SU-DHL-6 (cell line): ENCODE measurements around the gene ZBBX.

Experiments
- H2AFZ ChIP-seq: fragments of 200-600 bp; sonication (generic); 2 replicates; pipeline ENCODE4 v1.6.1; 2014; ENCODE audit warnings: low read depth, mild to moderate bottlenecking, moderate library complexity, mixed read lengths, antibody characterized with exemption, low read length; ENCODE audit not compliant: severe bottlenecking
- H3F3A ChIP-seq: fragments of 200-600 bp; shearing (Covaris generic); 2 replicates; pipeline ENCODE4 v1.6.0; 2016; ENCODE audit warnings: antibody characterized with exemption, mild to moderate bottlenecking; ENCODE audit not compliant: insufficient read depth
- H3K27ac ChIP-seq: fragments of 200-600 bp; sonication (generic); 2 replicates; pipeline ENCODE4 v1.5.1; 2016; ENCODE audit warnings: low read depth, mild to moderate bottlenecking, low read length, moderate library complexity, mixed read lengths
- H3K27me3 ChIP-seq: fragments of 200-600 bp; sonication (generic), shearing (Covaris generic); 2 replicates; pipeline ENCODE4 v1.6.0; 2014; ENCODE audit warnings: mild to moderate bottlenecking, low read length
- H3K36me3 ChIP-seq: fragments of 200-600 bp; sonication (generic); 2 replicates; pipeline ENCODE4 v1.6.1; 2014; ENCODE audit warnings: mild to moderate bottlenecking, low read length, mixed read lengths
- H3K4me2 ChIP-seq: fragments of 300-600, 200-600 bp; shearing (Covaris generic), sonication (generic); 2 replicates; pipeline ENCODE4 v1.6.0; 2014; ENCODE audit warnings: low read length, low read depth, mild to moderate bottlenecking; ENCODE audit not compliant: poor library complexity, severe bottlenecking
- H3K4me3 ChIP-seq: fragments of 200-600 bp; sonication (generic); 2 replicates; pipeline ENCODE4 v1.5.1; 2014; ENCODE audit warnings: antibody characterized with exemption, low read length, mild to moderate bottlenecking, mixed read lengths; ENCODE audit not compliant: insufficient read depth, poor library complexity, severe bottlenecking
- H3K79me2 ChIP-seq: fragments of 200-600 bp; sonication (generic); 2 replicates; pipeline ENCODE4 v1.6.1; 2014; ENCODE audit warnings: mild to moderate bottlenecking, low read length, moderate library complexity; ENCODE audit not compliant: insufficient read depth
- H3K9ac ChIP-seq: fragments of 200-600 bp; sonication (generic); 2 replicates; pipeline ENCODE4 v1.7.0; 2014; ENCODE audit warnings: mild to moderate bottlenecking, low read length
- H3K9me2 ChIP-seq: fragments of 200-600 bp; sonication (generic); replicated peaks from 2 replicates; pipeline ENCODE4 v1.6.1; 2014; ENCODE audit warnings: low read length; ENCODE audit not compliant: insufficient read depth
- H3K9me3 ChIP-seq: fragments of 200-600 bp; sonication (generic); 2 replicates; pipeline ENCODE4 v1.6.1; 2014; ENCODE audit warnings: low read length, mixed read lengths; ENCODE audit not compliant: insufficient read depth
- H4K20me1 ChIP-seq: fragments of 200-600 bp; sonication (generic); 2 replicates; pipeline ENCODE4 v1.6.1; 2014; ENCODE audit warnings: low read depth, mild to moderate bottlenecking, antibody characterized with exemption, low read length, moderate library complexity, mixed read lengths
- CTCF ChIP-seq: fragments of 200-600 bp; sonication (generic); IDR thresholded peaks from one replicate; pipeline ENCODE4 v1.5.1; 2017; ENCODE audit warnings: antibody characterized with exemption, mild to moderate bottlenecking, low read length, moderate library complexity; ENCODE audit not compliant: insufficient read depth, poor library complexity, severe bottlenecking
- EZH2phosphoT487 ChIP-seq: fragments of 200-600 bp; sonication (generic), shearing (Covaris generic); conservative IDR thresholded peaks from 2 replicates; pipeline ENCODE4 v1.6.1; 2018; ENCODE audit warnings: mild to moderate bottlenecking, antibody characterized with exemption, low read length, moderate library complexity, mixed read lengths

The ZBBX gene

GRCh38 chr3:167330993-167331785, 48.9 kb downstream of the ZBBX start:
- Histone ChIP-seq H3K27ac (peak overlapping the region; percentile 52), H3K9me3 (no peaks in the 10 kb centered on the region), H2AFZ (peak overlapping the region; percentile 25), H3K4me3 (no peak overlapping the region), H3K9me2 (no peaks in the 10 kb centered on the region), H3K36me3 (no peaks in the 10 kb centered on the region; the same call in 1 of the 2 replicates), H3K4me2 (peak overlapping the region; percentile 26), H4K20me1 (no peaks in the 10 kb centered on the region), H3F3A (no peaks in the 10 kb centered on the region), H3K9ac (no peak overlapping the region), H3K79me2 (no peaks in the 10 kb centered on the region), H3K27me3 (no peaks in the 10 kb centered on the region)
- no peak for TF ChIP-seq EZH2phosphoT487
- no peak for TF ChIP-seq CTCF

- Histone ChIP-seq H3K36me3 (no peaks in the 10 kb centered on the region), H3K27ac (no peak overlapping the region), H3K9ac (no peak overlapping the region), H2AFZ (no peak overlapping the region), H3K79me2 (no peaks in the 10 kb centered on the region), H3K4me3 (no peak overlapping the region), H3K9me2 (no peaks in the 10 kb centered on the region), H3K4me2 (no peak overlapping the region), H4K20me1 (no peaks in the 10 kb centered on the region), H3K9me3 (no peaks in the 10 kb centered on the region), H3F3A (no peaks in the 10 kb centered on the region), H3K27me3 (no peaks in the 10 kb centered on the region)
- no peak for TF ChIP-seq EZH2phosphoT487
- TF ChIP-seq CTCF: no peak
These were observed 56.5 kb downstream of the ZBBX start for GRCh38 chr3:167323572-167323971.

GRCh38 chr3:167318996-167319615, 61.0 kb downstream of the ZBBX start:
- Histone ChIP-seq H2AFZ (no peak overlapping the region), H3K27ac (no peak overlapping the region), H3K9ac (no peak overlapping the region), H3K9me2 (no peaks in the 10 kb centered on the region), H3K36me3 (no peaks in the 10 kb centered on the region), H4K20me1 (no peaks in the 10 kb centered on the region), H3K79me2 (no peaks in the 10 kb centered on the region), H3F3A (no peaks in the 10 kb centered on the region), H3K27me3 (no peaks in the 10 kb centered on the region), H3K4me3 (no peak overlapping the region), H3K9me3 (no peaks in the 10 kb centered on the region), H3K4me2 (no peak overlapping the region)
- no peak for TF ChIP-seq EZH2phosphoT487
- no peak for TF ChIP-seq CTCF
